SK-N-MC (cell line): ENCODE data around the gene ICAM4.
"Not testable (repeated sequence)": the region's sequence is repeated elsewhere in the genome, so short reads cannot be mapped to it uniquely, and the experiment has no call there.

ENCODE experiments used
- EZH2 ChIP-seq: fragments of 200-600 bp; sonication (generic); IDR thresholded peaks from one replicate; pipeline ENCODE4 v1.6.1; 2017; ENCODE audit warnings: antibody characterized with exemption
- FOXP2 ChIP-seq: optimal IDR thresholded peaks from 2 replicates; pipeline ENCODE3; 2011; ENCODE audit warnings: mild to moderate bottlenecking, moderate library complexity; ENCODE audit not compliant: insufficient read depth; ENCODE audit errors: extremely low read length, control extremely low read depth
- POLR2AphosphoS5 ChIP-seq: IDR thresholded peaks from 2 replicates; pipeline ENCODE4 v1.6.1; 2012; ENCODE audit warnings: mild to moderate bottlenecking, low read depth, low read length, borderline replicate concordance

DNA sequence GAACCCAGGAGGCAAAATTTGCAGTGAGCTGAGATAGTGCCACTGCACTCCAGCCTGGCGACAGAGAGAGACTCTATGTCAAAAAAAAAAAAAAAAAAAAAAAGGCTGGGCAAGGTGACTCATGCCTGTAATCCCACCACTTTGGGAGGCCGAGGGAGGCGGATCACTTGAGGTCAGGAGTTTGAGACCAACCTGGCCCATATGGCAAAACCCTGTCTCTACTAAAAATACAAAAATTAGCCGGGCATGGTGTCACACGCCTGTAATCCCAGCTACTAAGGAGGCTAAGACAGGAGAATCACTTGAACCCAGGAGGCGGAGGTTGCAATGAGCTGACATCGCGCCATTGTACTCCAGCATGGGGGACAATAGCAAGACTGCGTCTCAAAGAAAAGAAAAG, 50.0 kb downstream of the ICAM4 start:
- TF ChIP-seq EZH2, POLR2AphosphoS5, FOXP2: not testable (repeated sequence)
